HuH-7.5 (cell line): Measurements from ENCODE around the gene ZFHX3.

Experiments used
- DNase-seq: peaks from one replicate; pipeline ENCODE4 v3.0.0; 2011; ENCODE audit warnings: low spot score

Gene ZFHX3

DNA sequence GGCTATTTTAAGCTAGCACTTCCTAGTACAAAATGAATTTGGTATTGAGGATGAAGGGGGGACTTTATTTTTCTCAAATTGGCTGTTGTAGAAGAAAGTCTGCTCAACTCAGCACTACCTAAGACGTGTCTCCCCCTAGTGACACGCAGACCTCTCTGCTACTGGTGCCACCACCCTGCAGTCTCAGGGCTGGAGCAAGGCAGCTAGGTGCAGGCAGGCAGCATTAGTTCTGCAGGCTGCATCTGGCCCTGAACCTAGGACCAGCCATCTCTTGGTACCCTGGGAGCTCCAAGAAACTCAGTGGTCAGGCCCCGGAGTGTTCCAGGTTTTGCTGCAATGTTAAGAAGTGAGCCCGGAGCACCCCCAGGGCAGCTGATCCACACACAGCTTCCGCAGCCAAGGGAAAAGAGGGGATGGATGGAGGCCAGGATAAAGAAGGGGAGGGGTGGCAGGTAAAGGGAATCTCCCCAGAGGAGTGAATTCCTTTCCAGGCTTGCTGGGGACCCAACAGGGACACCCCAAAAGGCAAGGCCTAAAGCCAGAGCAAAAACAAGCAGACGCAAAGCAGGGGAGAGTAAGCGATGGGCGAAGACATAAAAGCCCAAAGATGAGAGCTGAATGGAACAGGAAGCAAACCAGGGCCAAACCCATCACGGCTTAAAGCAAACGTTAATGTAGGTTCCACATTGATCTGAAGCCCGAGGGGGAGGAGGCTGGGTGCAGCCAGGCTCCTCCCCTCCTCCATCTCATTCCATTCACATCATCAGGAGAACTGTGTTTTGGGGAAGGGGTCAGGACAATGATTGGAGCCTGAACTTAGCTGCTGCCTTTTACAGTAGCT is 200.5 kb downstream of the ZFHX3 start:
- peak; percentile 52 for DNase-seq

DNA sequence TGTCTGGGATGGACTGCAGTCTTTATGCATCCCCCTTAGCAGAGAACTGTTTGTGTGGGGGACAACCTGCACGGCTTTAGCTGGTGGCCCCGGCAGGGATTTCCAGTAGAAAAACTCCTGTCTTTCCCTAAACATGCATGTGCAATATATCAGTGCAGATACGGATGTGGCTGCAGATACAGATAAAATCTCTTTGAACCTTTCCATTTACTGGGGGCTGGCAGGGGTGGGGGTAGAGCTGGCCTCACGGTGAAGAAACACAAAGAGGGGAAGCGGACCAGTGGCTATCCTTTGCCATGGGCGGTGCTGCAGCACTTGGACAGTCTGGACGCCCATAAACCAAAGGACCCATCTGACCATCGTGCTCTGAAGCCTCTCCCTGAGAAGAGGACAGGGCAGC is 201.3 kb downstream of the ZFHX3 start:
- DNase-seq, result no peak

DNA sequence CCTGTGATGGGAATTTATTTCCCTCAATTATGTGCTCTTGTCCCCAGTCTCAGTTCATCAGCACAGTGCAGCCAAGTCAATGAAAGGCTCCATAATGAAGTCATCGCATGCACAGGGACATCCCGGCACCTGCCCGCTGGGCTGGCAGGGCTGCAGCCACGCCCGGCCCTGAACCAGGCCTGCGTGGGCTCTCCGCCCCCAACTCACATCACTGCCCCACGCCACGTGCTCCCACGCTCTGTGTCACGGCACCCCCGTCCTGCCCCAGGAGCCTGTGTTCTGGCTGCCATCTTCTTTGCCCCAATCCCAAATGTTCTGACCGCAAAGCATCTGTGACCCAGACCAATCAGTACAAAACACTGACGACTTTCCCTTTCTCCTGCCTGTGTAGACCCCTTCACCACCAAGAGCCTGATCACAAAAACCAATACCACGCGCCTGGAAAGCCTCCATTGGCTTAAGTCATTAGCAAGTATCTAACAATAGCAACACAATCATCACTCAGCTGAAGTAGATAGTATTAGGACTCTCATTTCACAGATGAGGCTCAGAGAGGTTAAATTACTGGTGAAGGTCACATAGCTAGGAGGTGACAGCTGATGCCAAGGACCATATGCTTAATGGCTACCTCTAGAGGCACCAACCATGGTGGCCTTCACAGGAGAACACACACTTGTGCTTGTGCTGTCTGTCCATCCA is 202.5 kb downstream of the ZFHX3 start:
- DNase-seq, result no peak

- DNase-seq, result no peak
These were observed 203.6 kb downstream of the ZFHX3 start for GRCh38 chr16:72844225-72844920.

DNA sequence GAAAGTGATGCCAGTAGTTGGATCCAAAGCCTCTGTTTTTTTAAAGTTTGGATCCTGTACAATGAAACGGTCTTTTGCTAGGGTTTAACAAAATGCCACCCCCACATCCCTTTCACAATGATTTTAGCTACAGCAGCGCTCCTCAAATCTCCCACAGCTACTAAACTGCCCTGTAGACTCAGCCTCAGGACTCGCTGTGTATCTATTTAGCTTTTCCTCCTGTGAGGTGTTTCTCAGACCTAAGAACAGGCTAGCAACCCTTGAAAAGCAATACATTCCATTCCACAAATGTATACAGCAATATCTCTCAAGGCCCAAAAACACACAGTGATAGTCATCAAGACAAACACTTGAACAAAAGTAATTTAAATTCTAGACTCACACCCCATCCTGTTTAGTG is 206.4 kb downstream of the ZFHX3 start:
- DNase-seq, result no peak

DNA sequence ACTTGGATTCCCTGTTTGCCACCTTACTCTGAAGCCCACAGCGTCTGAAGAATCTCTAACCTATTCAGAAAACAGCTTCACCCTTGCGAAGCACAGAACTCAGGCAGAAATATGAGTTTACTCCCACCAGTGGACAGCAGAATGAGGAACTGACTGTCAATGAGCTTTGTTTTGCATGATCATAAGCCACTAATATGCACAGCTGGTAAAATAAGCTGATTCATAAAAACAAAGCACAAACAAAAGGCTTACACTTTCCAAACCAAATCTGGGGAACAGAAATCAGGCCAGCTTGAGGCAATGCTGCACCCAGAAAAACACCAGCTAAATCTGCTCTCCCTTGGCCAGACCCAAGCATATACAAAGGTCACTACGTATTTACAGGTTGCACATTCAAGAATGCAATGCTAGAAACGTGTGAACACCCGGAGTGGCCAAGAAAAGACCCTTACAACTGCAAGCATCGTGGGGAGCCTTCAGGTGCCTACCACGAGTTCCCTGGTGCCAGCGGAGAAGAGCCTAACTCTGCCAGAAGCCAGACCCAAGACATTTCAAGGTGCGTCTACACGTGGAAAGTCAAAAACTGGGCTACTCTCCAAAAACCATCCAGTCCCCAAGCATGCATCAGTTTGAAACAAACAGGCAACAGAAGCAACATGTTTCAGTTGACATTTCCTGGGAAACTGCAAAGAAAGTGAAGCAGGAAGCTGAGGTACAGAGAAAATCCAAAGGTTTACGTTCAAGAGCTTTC is 207.1 kb downstream of the ZFHX3 start:
- no peak for DNase-seq

DNA sequence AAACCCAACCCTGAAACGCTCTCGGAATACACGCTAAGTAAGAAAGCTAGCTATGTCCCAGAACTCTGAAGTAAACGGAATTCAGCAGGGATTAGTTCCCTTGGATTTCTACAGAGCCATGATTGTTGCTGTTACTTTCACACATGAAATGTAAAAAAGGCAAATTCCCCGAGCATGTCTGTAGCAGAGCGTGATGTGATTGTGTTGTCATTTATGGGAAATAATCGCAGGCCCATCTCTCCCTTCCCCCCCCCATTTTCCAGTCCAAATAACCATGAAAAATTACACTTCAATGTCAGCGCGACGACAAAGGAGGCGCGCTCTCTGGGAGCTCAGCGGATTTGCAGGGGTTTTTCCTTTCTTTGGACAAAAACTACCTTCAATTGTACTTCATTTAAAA is 209.0 kb downstream of the ZFHX3 start:
- DNase-seq, result no peak

- no peak for DNase-seq
These were observed 209.4 kb downstream of the ZFHX3 start for GRCh38 chr16:72838586-72838910.

GRCh38 chr16:72837846-72838585 is 209.9 kb downstream of the ZFHX3 start:
- DNase-seq, result no peak

DNA sequence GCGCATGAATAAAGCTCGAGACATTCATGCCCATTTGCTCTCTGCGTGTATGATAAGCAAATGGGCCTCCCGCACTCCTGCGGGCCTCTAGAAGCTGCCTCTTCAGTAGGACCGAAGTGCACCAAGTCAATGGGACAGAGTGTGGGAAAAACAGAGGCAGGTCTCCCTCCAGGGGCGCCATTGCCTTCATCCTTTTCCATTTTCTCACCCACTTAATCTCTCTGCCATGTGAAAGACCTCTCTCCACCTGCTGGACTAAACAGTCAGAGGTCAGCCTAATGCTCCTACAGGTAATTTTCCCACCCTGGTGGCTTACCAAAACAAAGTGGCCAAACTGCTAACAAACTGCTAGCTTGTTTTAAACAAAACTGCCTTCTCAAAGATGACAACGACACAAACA is 210.9 kb downstream of the ZFHX3 start:
- DNase-seq, result no peak

GRCh38 chr16:72836181-72836580 is 211.7 kb downstream of the ZFHX3 start:
- DNase-seq, result no peak

GRCh38 chr16:72835086-72835485 is 212.8 kb downstream of the ZFHX3 start:
- DNase-seq, result no peak

- no peak for DNase-seq
These were observed 213.4 kb downstream of the ZFHX3 start for GRCh38 chr16:72834499-72834898.

GRCh38 chr16:72833969-72834368 is 214.0 kb downstream of the ZFHX3 start:
- DNase-seq, result no peak

GRCh38 chr16:72833482-72833881 is 214.4 kb downstream of the ZFHX3 start:
- DNase-seq, result no peak

GRCh38 chr16:72832621-72833248 is 215.2 kb downstream of the ZFHX3 start:
- DNase-seq, result peak; percentile 74

GRCh38 chr16:72829846-72830775 is 217.8 kb downstream of the ZFHX3 start:
- no peak for DNase-seq

GRCh38 chr16:72827866-72828265 is 220.1 kb downstream of the ZFHX3 start:
- DNase-seq, result no peak

GRCh38 chr16:72825912-72826621 is 221.9 kb downstream of the ZFHX3 start:
- no peak for DNase-seq
